NCI-H748 treated with DMSO at 0.1 percent for 48 hours (cell line): ENCODE data around the gene NHLRC3.
A peak's percentile ranks its signal among the peaks of the same experiment; 100 is the strongest.
"Not testable (repeated sequence)": the region's sequence is repeated elsewhere in the genome, so short reads cannot be mapped to it uniquely, and the experiment has no call there.

Experiments
- DNase-seq: peaks from one replicate; lab custom pipeline; 2025; lab: John Stamatoyannopoulos, UW

The NHLRC3 gene

DNA sequence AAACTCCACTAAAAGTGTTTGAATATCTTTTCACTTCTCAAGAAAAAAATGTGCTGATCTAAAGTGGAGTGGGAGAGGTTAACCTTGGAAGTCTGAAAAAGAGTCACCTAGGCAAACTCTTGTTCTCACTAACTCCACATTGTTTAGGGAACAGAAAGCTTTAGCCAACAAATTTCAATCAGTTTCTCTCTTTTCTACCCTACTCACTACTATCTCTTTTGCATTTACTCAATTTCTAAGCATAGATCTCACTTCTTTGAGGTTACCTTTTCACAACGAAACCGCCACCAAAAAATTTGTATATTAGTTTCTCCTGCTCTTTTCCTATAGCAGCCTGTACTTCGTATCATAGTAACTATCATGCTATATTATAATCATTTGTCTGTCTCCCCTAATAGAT lies 6.3 kb downstream of the NHLRC3 start:
- no peak for DNase-seq

DNA sequence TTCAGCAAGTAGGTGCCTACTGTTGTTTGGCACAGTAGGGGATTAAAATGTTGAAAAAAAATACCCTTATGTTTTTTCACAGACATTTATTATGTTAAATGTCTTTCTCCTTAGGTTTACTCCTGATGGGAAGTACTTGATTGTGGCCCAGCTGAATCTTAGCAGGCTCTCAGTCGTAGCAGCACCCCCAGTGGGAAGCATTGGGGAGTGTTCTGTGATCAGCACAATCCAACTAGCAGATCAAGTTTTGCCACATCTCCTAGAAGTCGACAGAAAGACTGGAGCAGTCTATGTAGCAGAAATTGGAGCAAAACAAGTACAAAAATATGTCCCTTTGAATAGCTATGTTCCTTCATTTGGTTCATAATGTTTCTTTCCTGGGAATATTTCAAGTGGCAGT lies 9.3 kb downstream of the NHLRC3 start:
- no peak for DNase-seq

DNA sequence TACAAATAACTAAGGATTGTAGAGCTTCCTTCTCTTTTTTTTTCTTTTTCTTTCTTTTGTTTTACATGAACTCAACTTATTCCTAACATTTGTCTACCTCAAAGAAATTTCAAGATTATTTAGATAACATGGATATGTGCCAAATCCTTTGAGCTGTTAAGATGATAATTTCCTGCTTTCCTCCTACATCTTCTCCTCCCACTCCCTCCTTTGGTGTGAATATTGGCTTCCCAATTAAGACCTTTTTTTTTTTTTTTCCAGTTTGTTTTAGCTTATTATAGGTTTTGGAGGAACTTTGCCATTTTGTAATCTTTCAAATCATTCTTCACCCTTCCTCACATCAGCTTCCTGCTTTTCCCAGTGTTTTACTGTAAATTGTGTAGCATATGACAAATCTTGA lies 10.6 kb downstream of the NHLRC3 start:
- DNase-seq = no peak

DNA sequence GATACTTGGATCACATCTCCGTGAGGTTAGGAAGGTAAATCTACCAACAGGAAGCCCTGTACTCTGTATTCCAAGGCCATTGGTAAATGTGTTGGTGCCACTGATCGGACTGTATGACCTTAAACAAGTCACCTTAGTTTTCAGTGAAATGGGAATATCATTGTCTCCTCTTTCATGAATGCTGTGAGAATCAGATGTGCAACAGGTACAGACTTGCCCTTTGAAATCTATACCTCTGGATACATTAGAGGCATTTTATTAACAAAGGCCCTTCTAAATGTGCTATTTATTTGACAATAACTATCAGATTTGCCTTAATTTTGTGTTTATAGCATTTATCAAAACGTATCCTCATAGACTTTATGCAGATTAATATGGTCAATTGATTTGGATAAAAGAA lies 11.0 kb downstream of the NHLRC3 start:
- DNase-seq = no peak

DNA sequence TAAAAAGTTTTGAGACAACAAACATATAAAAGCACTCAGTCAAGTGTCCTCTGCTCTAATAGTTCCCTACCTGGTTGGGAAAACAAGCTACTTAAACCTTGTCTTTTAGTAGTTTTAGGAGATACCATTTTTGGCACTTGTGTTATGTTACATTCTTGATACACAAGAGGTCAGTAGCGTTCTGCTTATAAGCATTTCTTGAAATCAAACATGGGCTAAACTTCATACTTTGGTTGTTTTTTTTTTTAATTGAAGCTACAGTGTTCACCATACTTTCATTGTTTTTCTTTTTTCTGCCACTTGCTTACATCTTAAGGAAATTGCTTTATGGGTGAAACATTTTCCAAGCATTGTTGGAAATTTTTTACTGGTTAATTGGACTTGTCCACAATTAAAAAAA lies 12.9 kb downstream of the NHLRC3 start:
- DNase-seq = peak; percentile 58

DNA sequence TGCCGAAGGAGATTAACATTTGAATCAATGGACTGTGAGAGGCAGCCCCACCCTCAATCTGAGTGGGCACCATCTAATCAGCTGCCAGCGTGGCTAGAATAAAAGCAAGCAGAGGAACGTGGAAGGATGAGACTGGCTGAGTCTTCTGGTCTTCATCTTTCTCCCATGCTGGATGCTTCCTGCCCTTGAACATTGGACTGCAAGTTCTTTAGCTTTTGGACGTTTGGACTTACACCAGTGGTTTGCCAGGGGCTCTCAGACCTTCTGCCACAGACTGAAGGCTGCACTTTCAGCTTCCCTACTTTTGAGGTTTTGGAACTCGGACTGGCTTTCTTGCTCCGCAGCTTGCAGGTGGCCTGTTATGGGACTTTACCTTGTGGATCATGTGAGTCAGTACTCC lies 14.7 kb downstream of the NHLRC3 start:
- DNase-seq = peak; percentile 44

DNA sequence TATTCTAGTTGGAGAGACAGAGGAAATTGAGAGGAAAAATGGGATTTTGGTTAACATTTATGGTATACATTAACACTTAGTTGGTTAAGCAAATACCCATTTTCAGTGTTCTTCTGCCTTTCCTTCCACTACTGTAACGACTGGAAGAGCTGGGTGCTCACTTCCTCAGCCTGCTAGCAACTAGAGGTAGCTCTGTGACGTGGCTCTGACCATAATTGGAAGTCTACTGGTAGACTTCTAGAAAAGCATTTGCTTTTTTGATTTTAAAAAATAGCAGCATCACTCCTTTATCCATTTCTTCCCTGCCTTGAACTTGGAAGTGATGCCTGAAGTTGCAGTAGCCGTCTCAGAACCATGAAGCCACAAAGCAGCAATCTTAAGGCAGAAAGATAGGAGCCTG lies 15.9 kb downstream of the NHLRC3 start:
- DNase-seq = no peak

DNA sequence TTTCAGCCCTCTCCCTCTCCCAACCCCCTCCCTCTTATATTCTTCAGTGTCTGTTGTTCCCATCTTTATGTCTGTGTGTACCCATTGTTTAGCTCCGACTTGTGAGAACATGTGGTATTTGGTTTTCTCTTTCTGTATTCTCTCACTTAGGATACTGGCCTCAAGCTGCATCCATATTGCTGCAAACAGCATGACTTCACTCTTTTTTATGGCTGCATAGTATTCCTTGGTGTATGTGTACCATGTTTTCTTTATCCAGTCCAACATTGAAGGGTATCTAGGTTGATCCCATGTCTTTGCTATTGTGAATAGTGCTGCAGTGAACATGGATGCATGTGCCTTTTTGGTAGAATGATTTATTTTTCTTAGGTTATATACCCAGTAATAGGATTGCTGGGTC lies 17.8 kb downstream of the NHLRC3 start:
- DNase-seq = no peak

DNA sequence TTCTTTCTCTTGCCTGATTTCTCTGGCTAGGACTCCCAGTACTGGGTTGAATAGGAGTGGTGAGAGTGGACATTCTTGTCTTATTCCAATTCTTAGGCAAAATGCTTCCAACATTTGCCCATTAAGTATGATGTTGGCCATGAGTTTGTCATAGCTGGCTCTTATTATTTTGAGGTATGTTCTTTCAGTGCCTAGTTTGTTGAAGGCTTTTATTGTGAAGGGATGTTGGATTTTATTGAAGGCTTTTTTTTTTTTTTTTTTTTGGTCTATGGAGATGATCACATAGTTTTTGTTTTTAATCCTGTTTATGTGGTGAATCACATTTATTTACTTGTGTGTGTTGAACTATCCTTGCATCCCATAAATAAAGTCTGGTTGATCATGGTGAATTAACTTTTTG lies 19.8 kb downstream of the NHLRC3 start:
- no peak for DNase-seq

DNA sequence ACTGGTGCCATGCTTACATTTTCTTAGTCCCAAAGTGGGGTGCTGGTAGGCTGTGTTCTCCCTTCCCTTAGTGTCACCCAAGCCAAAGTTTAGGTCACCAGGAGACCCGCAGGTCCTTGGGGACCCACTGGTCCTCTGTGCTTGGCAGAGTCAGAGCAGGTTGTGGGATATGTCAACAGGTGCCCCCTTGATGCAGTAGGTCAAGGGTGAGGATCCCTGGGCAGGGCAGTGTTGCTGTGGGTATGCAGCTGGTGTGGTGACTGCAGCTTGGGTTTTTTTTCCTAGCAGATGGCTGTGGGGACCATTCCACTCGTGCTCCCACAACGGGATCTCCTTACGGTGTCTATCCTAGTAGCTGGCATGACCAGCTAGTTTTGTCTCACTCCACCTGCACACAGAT lies 23.7 kb downstream of the NHLRC3 start:
- no peak for DNase-seq

DNA sequence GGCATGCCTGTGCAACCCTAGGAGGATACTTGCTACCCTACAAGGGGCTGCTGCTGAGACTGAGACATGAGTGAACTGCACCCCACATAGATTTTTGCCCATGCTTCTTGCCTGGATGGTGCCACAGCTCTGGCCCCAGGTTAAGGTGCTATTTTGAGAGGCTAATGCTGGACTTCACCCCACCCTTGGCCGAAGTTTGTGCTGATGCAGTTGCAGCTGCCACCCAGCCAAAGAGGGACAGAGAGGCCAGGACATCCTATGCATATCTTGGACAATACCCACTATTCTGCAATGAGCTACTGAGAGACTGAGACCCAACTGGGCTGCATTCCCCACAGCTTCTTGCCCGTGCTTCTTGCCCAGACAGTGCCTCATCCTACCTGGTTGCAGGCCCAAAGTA lies 34.6 kb downstream of the NHLRC3 start:
- DNase-seq = no peak

DNA sequence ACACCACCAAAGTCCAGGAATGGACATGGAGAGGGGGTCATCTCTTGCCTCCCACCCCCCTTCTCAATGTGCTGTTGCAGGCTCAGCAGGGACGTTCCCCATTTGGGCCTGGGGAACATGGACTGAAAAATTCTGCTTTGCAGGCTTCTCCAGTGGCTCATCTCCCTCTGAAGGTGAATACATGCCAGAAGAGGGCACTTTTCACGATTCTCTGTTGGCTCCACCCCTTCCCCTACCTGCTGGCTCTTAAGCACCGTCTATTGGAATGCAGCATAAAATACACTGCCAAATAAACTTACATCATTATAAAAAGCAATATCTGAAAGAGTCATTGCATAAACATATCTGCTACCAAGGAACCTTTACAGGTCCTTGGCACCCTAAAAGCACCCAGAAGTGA lies 35.7 kb downstream of the NHLRC3 start:
- DNase-seq = no peak

DNA sequence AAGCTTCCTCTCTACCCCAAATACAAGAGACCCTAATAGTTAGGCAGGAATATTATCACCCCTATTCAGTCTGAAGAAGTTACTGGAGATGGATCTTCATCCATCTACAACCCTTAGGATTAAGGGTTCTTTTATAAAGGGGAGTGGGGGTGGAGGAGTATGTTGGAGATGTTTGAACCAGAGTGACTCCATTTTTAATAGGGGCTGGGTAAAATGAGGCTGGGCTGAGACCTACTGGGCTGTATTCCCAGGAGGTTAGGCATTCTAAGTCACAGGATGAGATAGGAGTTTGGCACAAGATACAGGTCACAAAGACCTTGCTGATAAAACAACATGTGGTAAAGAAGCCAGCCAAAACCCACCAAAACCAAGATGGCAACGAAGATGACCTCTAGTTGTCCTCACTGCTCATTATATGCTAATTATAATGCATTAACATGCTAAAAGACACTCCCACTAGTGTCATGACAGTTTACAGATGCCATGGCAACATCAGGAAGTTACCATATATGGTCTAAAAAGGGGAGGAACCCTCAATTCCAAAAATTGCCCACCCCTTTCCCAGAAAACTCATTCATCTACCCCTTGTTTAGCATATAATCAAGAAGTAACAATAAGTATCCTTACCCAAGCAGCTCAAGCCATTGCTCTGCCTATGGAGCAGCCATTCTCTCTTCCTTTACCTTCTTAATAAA lies 48.1 kb downstream of the NHLRC3 start:
- not testable (repeated sequence) for DNase-seq

DNA sequence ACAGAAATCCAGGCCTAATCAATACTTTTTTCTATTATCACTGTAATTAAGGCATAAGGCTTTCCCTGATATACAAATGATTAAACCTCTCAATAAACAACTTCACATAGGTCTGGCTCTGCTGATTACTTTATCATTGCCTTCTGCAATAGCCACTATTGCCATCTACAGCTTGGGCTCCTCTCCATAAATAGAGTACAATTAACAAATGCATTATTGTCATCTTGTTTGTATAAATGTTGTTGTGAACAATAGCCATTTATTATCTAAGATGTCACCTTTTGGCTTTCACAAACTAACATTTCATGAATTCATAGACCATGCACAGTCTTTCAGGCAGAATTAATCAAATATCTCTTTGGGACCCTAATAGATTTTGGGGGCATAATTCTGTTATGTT lies 53.3 kb downstream of the NHLRC3 start:
- no peak for DNase-seq

DNA sequence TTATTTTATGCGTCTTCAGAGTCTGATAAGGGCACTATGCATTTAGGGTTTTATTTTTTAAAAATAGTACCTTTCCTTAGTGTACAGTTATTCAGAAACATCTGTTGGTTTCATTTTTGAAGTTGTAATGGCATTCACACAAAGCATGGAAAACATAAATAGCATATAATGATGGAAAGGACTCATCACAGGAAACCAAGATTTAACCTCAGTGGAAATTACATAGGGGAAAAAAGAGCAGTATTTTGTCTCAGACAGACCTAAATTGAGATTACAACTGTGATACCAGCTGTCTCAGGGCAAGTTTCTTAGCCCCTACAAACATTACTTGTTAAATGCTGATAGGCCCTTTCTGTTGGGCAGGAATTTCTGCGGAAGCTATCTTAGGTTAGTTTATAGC lies 57.2 kb downstream of the NHLRC3 start:
- DNase-seq = no peak

DNA sequence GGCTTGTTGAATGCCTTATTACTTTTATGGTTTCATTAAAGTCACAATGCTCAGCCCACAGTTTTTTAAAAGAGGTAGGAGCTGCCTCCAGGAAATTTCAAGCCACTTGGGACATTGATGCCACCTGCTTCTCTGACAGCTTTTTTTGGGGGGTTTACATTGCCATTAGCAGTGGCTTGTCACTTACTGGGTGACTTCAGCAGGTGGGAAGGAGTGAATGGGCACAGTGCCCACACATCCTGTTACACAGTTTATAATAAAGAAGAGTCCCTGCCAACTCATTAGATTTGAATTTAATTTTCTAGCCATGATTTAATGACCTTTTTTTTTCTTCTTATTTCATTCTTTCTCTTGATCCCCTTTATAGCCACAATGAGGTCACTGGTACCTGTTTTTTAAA lies 61.0 kb downstream of the NHLRC3 start:
- DNase-seq = no peak
